ENCODE data around the gene SP1. TPM values are rescaled to one million over a fixed set of nuclear protein-coding genes. Genes with fewer than 3 reads are reported as not detected.

The SP1 gene
- total and polyA plus RNA-seq, 3 donors from 2014 or later = 58.6 to 86.0 (median 75.4) TPM

- Histone ChIP-seq H3K27ac (no peak overlapping the region), H3K4me1 (peaks cover 16% of the 10 kb centered on the region), H3K27me3 (no peaks in the 10 kb centered on the region), H3K4me3 (no peak overlapping the region), H3K36me3 (ENCODE audit: low read depth, missing control alignments) (no peaks in the 10 kb centered on the region), H3K9me3 (no peaks in the 10 kb centered on the region)
- intact Hi-C loops (cut with DNase I; ENCODE audit: low total_unique reads) = loop anchor here (10.0 kb wide), 1 partner anchor 54 kb away; the partner anchor contains the start of genes NPFF and TARBP2
- no peak for TF ChIP-seq CTCF (IDR thresholded peaks at IDR 0.05)
- no peak for TF ChIP-seq POLR2A (IDR thresholded peaks at IDR 0.05)
- WGBS, 2 donors = 80 to 85% methylated on average over 7 of the region's 7 CpGs
- no peak for DNase-seq
Measured at GRCh38 chr12:53450936-53451335, 71.0 kb downstream of the SP1 start.

GRCh38 chr12:53451661-53452158 is 71.7 kb downstream of the SP1 start, which contains the start of gene PCBP2:
Gene PCBP2, plus strand, starts transcription at chr12:53452102. Its CDS starts 2,699 bp downstream, at chr12:53454801.
- H3K4me3 ChIP-seq = peak within 1 kb of the TSS; percentile 91 to 95
- peaks cover 19% of the 10 kb centered on the region for H3K4me1 ChIP-seq
- peak; percentile 99 for DNase-seq
- intact Hi-C loops (cut with DNase I; ENCODE audit: low total_unique reads) = loop anchor here (10.0 kb wide), 1 partner anchor 53 kb away; the partner anchor contains the start of genes NPFF and TARBP2
- TF ChIP-seq CTCF (IDR thresholded peaks at IDR 0.05) = peak; percentile 82 to 98 (median 97)
- no peak for TF ChIP-seq POLR2A (IDR thresholded peaks at IDR 0.05)
- no peaks in the 10 kb centered on the region for H3K36me3 ChIP-seq (ENCODE audit: low read depth, missing control alignments)
- WGBS, 2 donors = 0 to 1% methylated on average over 24 to 32 of the region's 32 CpGs
- peak within 1 kb of the TSS; percentile 99 for H3K27ac ChIP-seq
- H3K27me3 ChIP-seq = no peaks in the 10 kb centered on the region
- H3K9me3 ChIP-seq = no peaks in the 10 kb centered on the region

- Histone ChIP-seq H3K27me3 (no peaks in the 10 kb centered on the region), H3K36me3 (ENCODE audit: low read depth, missing control alignments) (no peaks in the 10 kb centered on the region), H3K4me3 (peak overlapping the region; percentile 91 to 95), H3K9me3 (no peaks in the 10 kb centered on the region), H3K27ac (peak overlapping the region; percentile 99), H3K4me1 (peaks cover 19% of the 10 kb centered on the region)
- TF ChIP-seq CTCF (IDR thresholded peaks at IDR 0.05) (peak in 1 of 3 experiments; percentile 45), POLR2A (IDR thresholded peaks at IDR 0.05) (no peak)
- intact Hi-C loops (cut with DNase I; ENCODE audit: low total_unique reads) = loop anchor here (10.0 kb wide), 1 partner anchor 52 kb away; the partner anchor contains the start of genes NPFF and TARBP2
- 0 to 1% methylated on average over 38 to 39 of the region's 82 CpGs for WGBS, 2 donors
- DNase-seq = peak; percentile 90
Measured at GRCh38 chr12:53452159-53453077, 72.4 kb downstream of the SP1 start.

GRCh38 chr12:53453953-53454640 is 74.1 kb downstream of the SP1 start:
- no peak for TF ChIP-seq POLR2A (IDR thresholded peaks at IDR 0.05)
- no peak for TF ChIP-seq CTCF (IDR thresholded peaks at IDR 0.05)
- WGBS, 2 donors = 22% methylated on average over 6 of the region's 6 CpGs
- DNase-seq = no peak
- Histone ChIP-seq H3K36me3 (ENCODE audit: low read depth, missing control alignments) (no peaks in the 10 kb centered on the region), H3K4me1 (peaks cover 19% of the 10 kb centered on the region), H3K27ac (no peak overlapping the region), H3K27me3 (no peaks in the 10 kb centered on the region), H3K4me3 (no peak overlapping the region), H3K9me3 (no peaks in the 10 kb centered on the region)
- intact Hi-C loops (cut with DNase I; ENCODE audit: low total_unique reads) = loop anchor here (10.0 kb wide), 1 partner anchor 51 kb away; the partner anchor contains the start of genes NPFF and TARBP2

Data from testis (tissue), 3 donors.